Hepatocyte (in vitro differentiated cells): ENCODE measurements around the gene NEURL4. TPM values are rescaled to one million over a fixed set of nuclear protein-coding genes. Genes with fewer than 3 reads are reported as not detected.
"Not testable (repeated sequence)": the region's sequence is repeated elsewhere in the genome, so short reads cannot be mapped to it uniquely, and the experiment has no call there.

Experiments used
- DNase-seq: peaks from one replicate; pipeline ENCODE4 v3.0.0-alpha.2; 2016; ENCODE audit warnings: low spot score
- H2AFZ ChIP-seq: fragments of 200-600 bp; sonication (generic); 2 replicates; pipeline ENCODE4 v1.6.0; 2016; ENCODE audit warnings: antibody characterized with exemption, mild to moderate bottlenecking
- H3K27ac ChIP-seq: fragments of 200-600 bp; sonication (generic); 2 replicates; pipeline ENCODE4 v1.5.1; 2016; ENCODE audit warnings: mild to moderate bottlenecking
- H3K27me3 ChIP-seq: fragments of 200-600 bp; sonication (generic); 2 replicates; pipeline ENCODE4 v1.6.1; 2016
- H3K36me3 ChIP-seq: fragments of 200-600 bp; sonication (generic); replicated peaks from 2 replicates; pipeline ENCODE4 v1.5.1; 2016; ENCODE audit warnings: low read depth; ENCODE audit not compliant: insufficient read depth
- H3K4me1 ChIP-seq: fragments of 200-600 bp; sonication (generic); 2 replicates; pipeline ENCODE4 v1.5.1; 2016; ENCODE audit warnings: mild to moderate bottlenecking, moderate library complexity; ENCODE audit not compliant: insufficient read depth
- H3K4me2 ChIP-seq: fragments of 200-600 bp; sonication (generic); 2 replicates; pipeline ENCODE4 v1.6.0; 2016
- H3K4me3 ChIP-seq: fragments of 200-600 bp; sonication (generic); 2 replicates; pipeline ENCODE4 v1.5.1; 2016; ENCODE audit warnings: mild to moderate bottlenecking
- H3K79me2 ChIP-seq: fragments of 200-600 bp; sonication (generic); 2 replicates; pipeline ENCODE4 v1.6.0; 2017; ENCODE audit warnings: mild to moderate bottlenecking
- H3K9me2 ChIP-seq: fragments of 200-600 bp; sonication (generic); replicated peaks from 2 replicates; pipeline ENCODE4 v1.6.0; 2017; ENCODE audit warnings: mild to moderate bottlenecking; ENCODE audit not compliant: insufficient read depth
- H3K9me3 ChIP-seq: fragments of 200-600 bp; sonication (generic); 2 replicates; pipeline ENCODE4 v1.5.1; 2016; ENCODE audit warnings: low read depth, mild to moderate bottlenecking
- H4K20me1 ChIP-seq: fragments of 200-600 bp; sonication (generic); 2 replicates; pipeline ENCODE4 v1.6.0; 2016; ENCODE audit warnings: mild to moderate bottlenecking; ENCODE audit not compliant: insufficient read depth, poor library complexity, severe bottlenecking
- CTCF ChIP-seq: fragments of 200-600 bp; sonication (generic); IDR thresholded peaks from 2 replicates; pipeline ENCODE4 v1.5.1; 2016; ENCODE audit warnings: antibody characterized with exemption, mild to moderate bottlenecking; ENCODE audit not compliant: poor library complexity
- EZH2 ChIP-seq: fragments of 200-600 bp; sonication (generic); IDR thresholded peaks from 2 replicates; pipeline ENCODE4 v1.6.1; 2016; ENCODE audit warnings: antibody characterized with exemption, mild to moderate bottlenecking, borderline replicate concordance
- EZH2phosphoT487 ChIP-seq: fragments of 200-600 bp; sonication (generic); IDR thresholded peaks from one replicate; pipeline ENCODE4 v1.6.1; 2018; ENCODE audit warnings: antibody characterized with exemption, mild to moderate bottlenecking, low read depth, moderate library complexity; ENCODE audit not compliant: unreplicated experiment, severe bottlenecking
- WGBS: methylation state at CpG from one replicate; pipeline ENCODE4 v1.1.6; 2016; ENCODE audit warnings: low lambda C conversion rate; ENCODE audit errors: missing lambda C conversion rate; 5-methylcytosine and 5-hydroxymethylcytosine counted together
- polyA plus RNA-seq: library from polyadenylated mRNA; unstranded; fragments of >200 nt; fragmentation: Nextera tagmentation; extraction: Ambion mirVana; gene quantifications from 2 replicates; pipeline ENCODE4 v1.2.1, GENCODE V29; 2016
- total RNA-seq: library from RNA; depleted of rRNA; stranded (reverse); fragments of >200 nt; gene quantifications from 2 replicates; pipeline ENCODE4 v1.2.3, GENCODE V29; 2014

The NEURL4 gene
- total and polyA plus RNA-seq, 2 experiments from 2014 or later = 9.5 to 9.6 TPM

GRCh38 chr17:7367918-7368598 lies 38.9 kb upstream of the NEURL4 start:
- Histone ChIP-seq H3K79me2 (no peaks in the 10 kb centered on the region), H3K27ac (no peak overlapping the region), H3K4me2 (no peak overlapping the region), H3K27me3 (no peaks in the 10 kb centered on the region), H3K9me2 (no peaks in the 10 kb centered on the region), H3K4me3 (no peak overlapping the region), H3K4me1 (no peaks in the 10 kb centered on the region), H2AFZ (no peak overlapping the region), H4K20me1 (no peaks in the 10 kb centered on the region), H3K9me3 (no peaks in the 10 kb centered on the region), H3K36me3 (no peaks in the 10 kb centered on the region)
- 78% methylated on average over 11 of the region's 13 CpGs for WGBS
- TF ChIP-seq EZH2 (no peak), CTCF (no peak), EZH2phosphoT487 (no peak)
- no peak for DNase-seq

GRCh38 chr17:7367083-7367482 lies 37.9 kb upstream of the NEURL4 start:
- Histone ChIP-seq H3K9me3 (no peaks in the 10 kb centered on the region), H4K20me1 (no peaks in the 10 kb centered on the region), H3K79me2 (no peaks in the 10 kb centered on the region), H3K27me3 (no peaks in the 10 kb centered on the region), H3K4me2 (no peak overlapping the region), H3K9me2 (no peaks in the 10 kb centered on the region), H3K36me3 (no peaks in the 10 kb centered on the region), H2AFZ (no peak overlapping the region), H3K4me1 (no peaks in the 10 kb centered on the region), H3K4me3 (no peak overlapping the region), H3K27ac (no peak overlapping the region)
- no peak for DNase-seq
- TF ChIP-seq EZH2phosphoT487 (no peak), EZH2 (no peak), CTCF (no peak)
- 77% methylated on average over 8 of the region's 8 CpGs for WGBS

GRCh38 chr17:7365963-7366362 lies 36.8 kb upstream of the NEURL4 start:
- H3K79me2 ChIP-seq, H3K36me3 ChIP-seq, H3K9me3 ChIP-seq, H3K27ac ChIP-seq, H3K27me3 ChIP-seq, H4K20me1 ChIP-seq, H3K4me1 ChIP-seq, H3K4me3 ChIP-seq, DNase-seq, H3K4me2 ChIP-seq, H2AFZ ChIP-seq, H3K9me2 ChIP-seq: not testable (repeated sequence)
- 84% methylated on average over 7 of the region's 7 CpGs for WGBS

DNA sequence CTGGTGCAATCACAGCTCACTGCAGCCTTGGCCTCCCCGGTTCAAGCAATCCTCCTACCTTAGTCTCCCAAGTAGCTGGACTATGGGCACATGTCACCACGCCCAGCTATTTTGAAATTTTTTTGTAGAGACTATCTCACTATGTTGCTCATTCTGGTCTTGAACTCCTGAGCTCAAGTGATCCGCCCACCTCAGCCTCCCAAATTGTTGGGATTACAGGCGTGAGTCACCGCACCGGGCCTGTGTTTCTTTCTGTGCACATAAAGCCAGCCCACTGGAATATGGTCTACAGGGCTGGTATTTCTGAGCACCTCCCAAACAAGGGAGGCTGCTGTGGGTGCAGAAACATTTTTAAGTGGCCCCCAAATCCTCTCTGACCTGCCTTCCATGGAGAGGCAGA lies 34.2 kb upstream of the NEURL4 start:
- Histone ChIP-seq H3K4me2 (no peak overlapping the region), H3K4me1 (no peaks in the 10 kb centered on the region), H3K4me3 (no peak overlapping the region), H3K9me2 (no peaks in the 10 kb centered on the region), H3K79me2 (no peaks in the 10 kb centered on the region), H3K27me3 (no peaks in the 10 kb centered on the region), H3K9me3 (no peaks in the 10 kb centered on the region), H4K20me1 (no peaks in the 10 kb centered on the region), H3K36me3 (no peaks in the 10 kb centered on the region), H2AFZ (no peak overlapping the region), H3K27ac (no peak overlapping the region)
- DNase-seq = no peak
- TF ChIP-seq CTCF = no peak
- no peak for TF ChIP-seq EZH2phosphoT487
- no peak for TF ChIP-seq EZH2
- 72% methylated on average over 6 of the region's 6 CpGs for WGBS
